ELR (cell line): ENCODE data around the gene IFIT5.
"Not testable (repeated sequence)": the region's sequence is repeated elsewhere in the genome, so short reads cannot be mapped to it uniquely, and the experiment has no call there.

Experiments
- DNase-seq: peaks from one replicate; pipeline ENCODE4 v3.0.0-alpha.2; 2015; ENCODE audit warnings: low read depth

Gene IFIT5

DNA sequence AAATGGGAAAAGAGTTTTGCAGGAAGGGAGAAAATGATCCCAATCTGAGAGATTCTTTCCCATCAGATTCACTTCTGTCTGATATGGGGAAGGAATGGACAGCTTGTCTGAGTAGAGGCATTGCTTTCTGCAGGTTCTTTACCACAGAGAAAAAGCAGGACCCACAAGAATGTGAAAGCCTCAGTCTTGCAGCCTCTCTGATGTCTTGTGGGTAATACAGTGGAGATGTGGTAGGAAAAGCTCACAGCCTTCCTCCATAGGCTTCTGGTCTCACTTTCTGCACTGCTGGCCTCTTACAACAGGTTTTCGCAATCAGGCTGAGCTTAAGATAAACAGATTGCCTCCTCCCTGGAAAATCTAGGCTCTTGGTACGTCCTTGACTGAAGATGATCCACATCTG is 21.4 kb upstream of the IFIT5 start:
- DNase-seq, result peak; percentile 62

DNA sequence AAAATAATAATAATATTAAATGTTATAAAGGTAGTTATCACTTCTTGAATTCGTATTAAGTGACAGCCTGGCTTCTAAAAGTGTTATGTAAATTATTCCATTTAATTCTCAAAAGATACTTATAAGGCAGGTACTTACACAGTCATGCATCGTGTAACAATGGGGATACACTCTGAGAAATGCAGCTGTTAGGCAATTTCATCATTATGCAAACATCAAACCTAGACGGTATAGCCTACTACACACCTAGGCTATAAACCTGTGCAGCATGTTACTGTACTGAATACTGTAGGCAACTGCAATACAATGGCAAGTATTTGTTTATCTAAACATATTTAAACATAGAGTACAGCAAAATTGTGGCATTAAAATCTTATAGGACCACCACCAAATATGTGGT is 20.5 kb upstream of the IFIT5 start:
- no peak for DNase-seq

- no peak for DNase-seq
Measured at GRCh38 chr10:89395141-89395540, 19.2 kb upstream of the IFIT5 start.

GRCh38 chr10:89398003-89398749 is 16.2 kb upstream of the IFIT5 start:
- peak; percentile 56 for DNase-seq

GRCh38 chr10:89399956-89400355 is 14.4 kb upstream of the IFIT5 start:
- no peak for DNase-seq

GRCh38 chr10:89403043-89403442 is 11.3 kb upstream of the IFIT5 start:
- DNase-seq, result no peak

- no peak for DNase-seq
Measured at GRCh38 chr10:89404104-89405047, 10.0 kb upstream of the IFIT5 start.

- DNase-seq, result not testable (repeated sequence)
Measured at GRCh38 chr10:89406178-89406577, 8.2 kb upstream of the IFIT5 start.

DNA sequence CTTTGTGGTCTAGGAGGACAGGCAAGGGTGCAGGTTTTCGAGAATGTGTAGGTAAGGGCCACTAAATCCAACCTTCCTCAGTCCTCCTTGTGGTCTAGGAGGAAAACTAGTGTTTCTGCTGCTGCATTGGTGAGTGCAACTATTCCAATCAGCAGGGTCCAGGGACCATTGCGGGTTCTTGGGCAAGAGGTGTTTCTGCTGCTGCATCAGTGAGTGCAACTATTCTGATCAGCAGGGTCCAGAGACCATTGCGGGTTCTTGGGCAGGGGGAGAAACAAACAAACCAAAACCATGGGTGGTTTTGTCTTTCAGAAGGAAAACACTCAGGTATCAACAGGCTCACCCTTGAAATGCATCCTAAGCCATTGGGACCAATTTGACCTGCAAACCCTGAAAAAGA is 6.6 kb upstream of the IFIT5 start:
- DNase-seq, result not testable (repeated sequence)

GRCh38 chr10:89409282-89409681 is 5.1 kb upstream of the IFIT5 start:
- not testable (repeated sequence) for DNase-seq

GRCh38 chr10:89410551-89410950 is 3.8 kb upstream of the IFIT5 start:
- not testable (repeated sequence) for DNase-seq

DNA sequence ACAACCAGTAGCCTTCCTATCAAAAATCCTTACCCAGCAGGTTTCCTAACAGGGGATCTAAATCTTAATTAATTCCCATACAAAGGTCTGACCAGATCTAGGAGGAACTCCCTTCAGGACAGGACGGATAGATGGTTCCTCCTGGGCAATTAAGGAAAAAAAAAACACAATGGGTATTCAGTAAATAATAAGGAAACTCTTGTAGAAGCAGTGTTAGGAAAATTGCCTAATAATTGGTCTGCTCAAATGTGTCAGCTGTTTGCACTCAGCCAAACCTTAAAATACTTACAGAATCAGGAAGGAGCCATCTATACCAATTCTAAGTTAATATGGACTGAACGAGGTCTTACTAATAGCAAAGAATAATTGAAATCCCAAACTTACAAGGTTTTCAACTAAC is 3.2 kb upstream of the IFIT5 start:
- not testable (repeated sequence) for DNase-seq

DNA sequence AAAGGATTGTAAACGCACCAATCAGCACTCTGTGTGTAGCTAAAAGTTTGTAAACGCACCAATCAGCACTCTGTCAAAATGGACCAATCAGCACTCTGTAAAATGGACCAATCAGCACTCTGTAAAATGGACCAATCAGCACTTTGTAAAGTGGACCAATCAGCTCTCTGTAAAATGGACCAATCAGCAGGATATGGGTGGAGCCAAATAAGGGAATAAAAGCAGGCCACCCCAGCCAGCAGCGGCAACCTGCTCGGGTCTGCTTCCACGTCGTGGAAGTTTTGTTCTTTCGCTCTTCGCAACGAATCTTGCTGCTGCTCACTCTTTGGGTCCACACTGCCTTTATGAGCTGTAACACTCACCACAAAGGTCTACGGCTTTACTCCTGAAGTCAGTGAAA is 2.1 kb upstream of the IFIT5 start:
- DNase-seq, result not testable (repeated sequence)

- DNase-seq, result no peak
Measured at GRCh38 chr10:89413398-89413912, 913 bp upstream of the IFIT5 start.

GRCh38 chr10:89414879-89415821 is 782 bp downstream of the IFIT5 start:
- DNase-seq, result peak; percentile 64

DNA sequence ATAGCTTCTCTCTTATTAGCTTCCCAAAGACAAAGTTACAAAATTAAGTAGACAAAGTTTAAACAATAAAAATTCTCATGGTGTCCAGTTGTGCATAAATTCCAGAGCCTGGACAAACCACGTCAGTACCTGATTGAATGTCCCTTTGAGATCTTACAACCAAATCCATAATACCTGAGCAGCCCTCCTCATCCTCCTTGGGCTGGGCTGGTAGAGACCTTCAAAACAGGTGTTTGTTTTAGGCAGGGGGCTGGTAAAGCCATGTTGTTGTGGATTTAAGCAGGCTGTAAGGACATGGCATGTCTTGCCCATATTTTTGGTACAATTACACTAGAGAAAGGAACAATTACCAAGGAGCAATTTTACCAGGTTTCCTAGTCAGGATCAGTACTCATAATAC is 2.1 kb downstream of the IFIT5 start:
- DNase-seq, result no peak

DNA sequence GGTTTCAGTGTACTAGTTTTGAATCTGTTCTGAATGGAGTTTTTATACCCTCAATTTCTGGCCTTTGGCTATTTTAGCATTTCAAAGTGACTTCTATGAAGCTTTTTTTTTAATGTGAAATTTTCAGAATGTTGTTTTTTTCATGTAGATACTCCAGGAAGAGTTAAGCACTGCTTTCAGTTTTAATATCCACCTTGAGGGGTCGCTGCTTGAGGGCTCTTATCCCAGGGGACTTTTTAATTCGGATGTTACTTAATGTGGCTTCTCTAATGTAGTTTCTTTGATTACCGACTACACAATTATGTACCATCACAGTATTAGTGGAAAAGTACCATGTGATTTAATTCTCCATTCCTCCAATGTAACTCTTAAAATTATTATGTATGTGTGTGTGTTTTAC is 5.2 kb downstream of the IFIT5 start:
- peak; percentile 56 for DNase-seq

DNA sequence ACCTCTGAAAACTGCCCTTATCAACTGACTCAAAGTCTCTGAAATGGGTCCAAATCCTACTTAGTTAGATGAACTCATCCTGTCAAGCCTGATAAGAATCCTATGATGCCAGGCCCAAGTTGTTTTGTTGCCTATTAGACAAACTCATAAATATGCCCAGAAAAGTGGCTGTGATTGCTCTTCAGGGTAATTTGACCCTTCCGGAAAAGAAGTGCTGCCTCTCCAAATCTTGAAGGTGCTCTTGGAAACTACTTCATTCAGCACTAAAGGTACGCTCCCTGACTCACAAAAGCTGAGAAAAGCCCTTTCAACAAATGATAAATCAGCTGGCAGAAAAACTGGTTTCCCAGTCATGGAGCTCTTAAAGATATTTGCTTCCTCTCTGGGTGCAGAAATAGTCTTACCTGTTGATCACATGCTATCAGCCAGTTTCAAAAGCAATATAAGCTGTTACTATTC is 6.7 kb downstream of the IFIT5 start:
- DNase-seq, result no peak

- no peak for DNase-seq
Measured at GRCh38 chr10:89425000-89425399, 10.6 kb downstream of the IFIT5 start.

DNA sequence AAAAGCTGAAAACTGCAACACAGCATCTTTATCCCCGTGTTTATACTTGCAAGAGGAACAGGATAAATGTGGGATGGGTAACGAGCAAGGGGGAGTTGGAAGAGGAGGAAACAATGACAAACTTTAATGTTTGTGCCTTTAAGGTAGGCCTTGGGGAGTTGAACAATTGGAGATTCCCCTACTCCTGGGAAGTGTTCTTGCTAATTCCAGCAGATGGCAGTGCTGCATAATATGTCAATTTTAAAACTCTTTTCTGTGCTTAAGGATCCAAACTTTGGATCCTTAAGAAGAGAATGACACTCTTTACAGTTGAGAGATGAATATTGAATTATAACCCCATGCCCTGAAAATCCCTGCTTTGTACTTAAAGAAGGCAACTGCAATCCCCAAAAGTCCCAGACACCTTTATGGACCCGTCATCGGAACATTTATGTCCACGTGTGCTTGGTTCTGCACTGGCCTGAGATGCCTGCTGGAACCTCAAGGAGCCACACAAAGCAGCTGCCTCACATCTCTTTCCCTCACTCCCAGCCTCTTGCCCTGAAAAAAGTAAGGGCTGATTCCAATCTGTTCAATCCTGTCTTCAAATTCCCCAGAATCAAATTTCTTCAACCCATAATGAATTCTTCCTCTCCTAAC is 12.0 kb downstream of the IFIT5 start:
- DNase-seq, result peak; percentile 77

DNA sequence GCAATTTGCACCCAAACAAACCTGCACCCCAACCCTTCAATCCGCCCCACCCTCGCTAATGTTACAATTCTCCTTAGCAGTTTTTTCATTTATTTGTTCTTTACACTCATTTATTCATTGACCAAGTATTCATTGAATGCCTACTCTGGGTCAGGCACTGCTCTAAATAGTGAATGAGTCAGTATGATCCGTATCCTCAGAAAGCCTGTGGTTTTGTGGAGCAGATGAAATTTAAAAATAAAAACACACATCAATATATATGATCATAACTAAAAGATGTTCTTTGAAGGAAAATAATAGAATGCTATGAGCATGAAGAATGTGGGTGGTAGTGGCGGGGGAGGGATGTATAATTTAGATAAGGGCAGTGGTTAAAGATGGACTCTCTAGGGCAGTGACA is 13.3 kb downstream of the IFIT5 start:
- DNase-seq, result peak; percentile 90
